Fibroblast of the aortic adventitia (primary cell): ENCODE data around the gene ANXA5. TPM values are rescaled to one million over a fixed set of nuclear protein-coding genes. Genes with fewer than 3 reads are reported as not detected.

Source experiments
- DNase-seq: peaks from one replicate; pipeline ENCODE4 v3.0.0-alpha.2; 2010; ENCODE audit warnings: low read depth
- H3K4me3 ChIP-seq: 2 replicates; pipeline ENCODE4 v1.5.1; 2011; ENCODE audit warnings: low read depth, mild to moderate bottlenecking, control low read depth, low read length, moderate library complexity
- total RNA-seq: library from RNA; depleted of rRNA; stranded (reverse); fragments of >200 nt; gene quantifications from 2 replicates; pipeline ENCODE4 v1.2.3, GENCODE V29; 2012; ENCODE audit warnings: low replicate concordance
- TF ChIP-seq, protein P1 (sequence below): IDR thresholded peaks from 2 replicates; pipeline ENCODE4 v1.5.1; 2011; ENCODE audit warnings: mild to moderate bottlenecking, low read length, control low read depth, inconsistent platforms; ENCODE audit not compliant: insufficient read depth

ANXA5 gene
- total RNA-seq, 1 donor, result 1,355 TPM

DNA sequence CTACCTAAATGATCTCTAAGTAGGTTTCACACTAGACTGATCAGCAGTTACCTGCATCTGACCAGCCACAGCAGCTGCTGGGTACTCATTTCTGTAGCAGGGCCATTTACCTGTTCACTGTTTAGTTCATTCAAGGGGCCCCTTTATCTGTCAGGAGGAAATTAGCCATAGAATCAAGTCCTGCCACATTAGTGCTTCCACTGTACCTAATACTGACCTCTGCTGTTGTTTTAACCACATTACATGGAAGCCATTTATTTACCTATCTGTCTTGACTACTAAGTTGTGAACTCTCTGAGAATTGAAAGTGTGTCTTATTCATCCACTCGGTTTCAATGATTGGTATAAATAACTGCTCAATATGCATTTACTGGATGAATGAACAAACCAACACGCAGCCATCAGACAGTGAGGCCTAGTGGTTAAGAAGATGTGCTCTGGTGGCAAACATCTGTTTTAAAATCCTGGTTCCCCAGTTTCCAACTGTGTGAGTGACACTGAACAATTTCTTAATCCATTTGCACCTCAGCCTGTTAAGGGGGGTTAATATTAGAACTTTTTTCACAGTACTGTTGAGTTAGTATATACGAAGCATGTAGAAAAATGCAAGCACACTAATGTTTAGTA lies 30.0 kb upstream of the ANXA5 start:
- peak; percentile 83 for DNase-seq
- no peak overlapping the region for H3K4me3 ChIP-seq
- TF ChIP-seq, protein P1, sequence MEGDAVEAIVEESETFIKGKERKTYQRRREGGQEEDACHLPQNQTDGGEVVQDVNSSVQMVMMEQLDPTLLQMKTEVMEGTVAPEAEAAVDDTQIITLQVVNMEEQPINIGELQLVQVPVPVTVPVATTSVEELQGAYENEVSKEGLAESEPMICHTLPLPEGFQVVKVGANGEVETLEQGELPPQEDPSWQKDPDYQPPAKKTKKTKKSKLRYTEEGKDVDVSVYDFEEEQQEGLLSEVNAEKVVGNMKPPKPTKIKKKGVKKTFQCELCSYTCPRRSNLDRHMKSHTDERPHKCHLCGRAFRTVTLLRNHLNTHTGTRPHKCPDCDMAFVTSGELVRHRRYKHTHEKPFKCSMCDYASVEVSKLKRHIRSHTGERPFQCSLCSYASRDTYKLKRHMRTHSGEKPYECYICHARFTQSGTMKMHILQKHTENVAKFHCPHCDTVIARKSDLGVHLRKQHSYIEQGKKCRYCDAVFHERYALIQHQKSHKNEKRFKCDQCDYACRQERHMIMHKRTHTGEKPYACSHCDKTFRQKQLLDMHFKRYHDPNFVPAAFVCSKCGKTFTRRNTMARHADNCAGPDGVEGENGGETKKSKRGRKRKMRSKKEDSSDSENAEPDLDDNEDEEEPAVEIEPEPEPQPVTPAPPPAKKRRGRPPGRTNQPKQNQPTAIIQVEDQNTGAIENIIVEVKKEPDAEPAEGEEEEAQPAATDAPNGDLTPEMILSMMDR, result peak; percentile 68

DNA sequence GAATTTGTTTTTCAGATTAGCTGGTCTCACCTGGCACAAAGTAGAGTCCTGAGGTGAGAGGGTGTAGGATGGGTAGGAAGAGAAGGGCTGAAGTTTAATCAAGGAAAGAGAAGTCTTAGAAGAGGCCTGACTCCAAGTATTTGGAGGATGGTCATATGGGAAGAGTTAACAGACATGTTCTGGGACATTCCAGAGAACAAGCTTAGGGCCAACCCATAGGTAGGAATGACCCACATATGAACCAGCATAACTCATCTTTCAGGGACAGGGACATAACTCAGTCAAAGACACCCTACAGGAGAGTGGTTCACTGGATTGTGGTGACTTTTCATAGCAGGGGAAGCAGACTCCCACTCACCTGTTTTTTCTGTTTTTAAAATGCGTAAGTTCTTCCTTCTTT lies 27.9 kb upstream of the ANXA5 start:
- TF ChIP-seq, protein P1, result no peak

GRCh38 chr4:121721700-121722099 lies 24.9 kb upstream of the ANXA5 start:
- TF ChIP-seq, protein P1, result no peak
- DNase-seq, result no peak
- no peak overlapping the region for H3K4me3 ChIP-seq

More for the DNA sequence above, 27.9 kb upstream of the ANXA5 start:
- no peak overlapping the region for H3K4me3 ChIP-seq
- no peak for DNase-seq

- TF ChIP-seq, protein P1, result no peak
- DNase-seq, result no peak
- no peak overlapping the region for H3K4me3 ChIP-seq
These were observed 23.3 kb upstream of the ANXA5 start for GRCh38 chr4:121720109-121720508.

DNA sequence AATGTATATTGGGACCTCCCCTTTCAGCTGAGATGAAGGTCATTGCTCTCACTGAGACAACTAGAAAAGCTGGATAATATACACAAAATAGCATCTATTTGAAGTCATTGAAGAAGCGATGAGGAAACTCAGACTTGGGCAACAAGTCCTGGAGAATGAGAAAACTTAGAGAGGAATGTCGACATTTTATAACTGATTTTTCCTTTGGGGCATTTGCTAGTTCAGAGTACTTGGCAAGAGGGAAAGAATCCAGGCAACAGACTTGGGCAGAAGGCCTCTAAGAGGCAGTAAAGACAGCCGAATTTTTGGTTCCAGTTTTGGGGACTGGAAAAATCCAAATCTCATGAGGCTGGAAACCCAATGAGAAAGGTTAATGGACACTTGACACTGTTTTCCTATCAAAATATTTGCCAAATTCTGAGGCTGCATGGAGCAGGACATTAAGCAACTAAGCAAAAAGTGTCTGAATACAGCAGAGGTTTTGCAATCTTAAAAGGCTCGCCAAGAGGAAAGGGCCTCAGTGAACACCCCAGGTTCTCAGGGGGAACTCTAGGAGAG lies 21.0 kb upstream of the ANXA5 start:
- no peak overlapping the region for H3K4me3 ChIP-seq
- peak; percentile 87 for DNase-seq
- TF ChIP-seq, protein P1, result no peak

- peak; percentile 23 for DNase-seq
- TF ChIP-seq, protein P1, result no peak
- H3K4me3 ChIP-seq, result no peak overlapping the region
These were observed 17.8 kb upstream of the ANXA5 start for GRCh38 chr4:121714548-121714947.
